BJ (cell line): ENCODE measurements around the gene MEIS2. TPM values are rescaled to one million over a fixed set of nuclear protein-coding genes. Genes with fewer than 3 reads are reported as not detected.

ENCODE experiments used
- CTCF ChIA-PET: fragments of 350-600 bp; formaldehyde crosslinking; extraction: SDS; loops from one replicate; lab custom pipeline; 2021; ENCODE audit warnings: antibody characterized with exemption, inconsistent platforms; lab: Yijun Ruan, JAX
- POLR2A ChIA-PET: fragments of 300-600 bp; sonication (Branson Sonifier 250); formaldehyde crosslinking; extraction: SDS; loops from one replicate; lab custom pipeline; 2021; ENCODE audit warnings: antibody characterized with exemption; lab: Charles Lee
- DNase-seq: peaks from one replicate; pipeline ENCODE4 v3.0.0-alpha.2; 2011; ENCODE audit warnings: low read depth
- H3K27me3 ChIP-seq: 2 replicates; pipeline ENCODE4 v1.6.0; 2011; ENCODE audit warnings: low read length; ENCODE audit not compliant: control insufficient read depth, insufficient read depth
- H3K36me3 ChIP-seq: 2 replicates; pipeline ENCODE4 v1.5.1; 2011; ENCODE audit warnings: low read length; ENCODE audit not compliant: control insufficient read depth, insufficient read depth
- H3K4me3 ChIP-seq: 2 replicates; pipeline ENCODE4 v1.5.1; 2011; ENCODE audit warnings: low read depth, mild to moderate bottlenecking, control low read depth, low read length
- CTCF ChIP-seq: IDR thresholded peaks from 2 replicates; pipeline ENCODE4 v1.5.1; 2011; ENCODE audit warnings: low read depth, mild to moderate bottlenecking, control low read depth, inconsistent platforms, low read length, moderate library complexity; ENCODE audit not compliant: insufficient read depth
- polyA plus RNA-seq: library from polyadenylated mRNA; depleted of rRNA; stranded (reverse); fragments of >200 nt; gene quantifications from 2 replicates; pipeline ENCODE4 v1.2.3, GENCODE V29; 2011

Gene MEIS2
- polyA plus RNA-seq, 1 experiment = 54.1 TPM

- no peak for DNase-seq
- Histone ChIP-seq H3K4me3 (no peak overlapping the region), H3K27me3 (no peaks in the 10 kb centered on the region), H3K36me3 (no peaks in the 10 kb centered on the region)
- CTCF ChIA-PET = interaction anchor here (0.7 to 3.7 kb wide), 19 partner anchors 9 to 1616 kb away, joined by 3 to 23 read pairs (median 4); no protein-coding TSS in a partner anchor
- TF ChIP-seq CTCF = peak; percentile 72
- POLR2A ChIA-PET = no interaction called here
Observed at GRCh38 chr15:37134699-37135131, 34.4 kb upstream of the MEIS2 start.

- TF ChIP-seq CTCF = no peak
- Histone ChIP-seq H3K4me3 (no peak overlapping the region), H3K36me3 (no peaks in the 10 kb centered on the region), H3K27me3 (no peaks in the 10 kb centered on the region)
- CTCF ChIA-PET = interaction anchor here (0.7 to 3.7 kb wide), 17 partner anchors 9 to 758 kb away, joined by 3 to 23 read pairs (median 4); no protein-coding TSS in a partner anchor
- no peak for DNase-seq
- POLR2A ChIA-PET = no interaction called here
Observed at GRCh38 chr15:37134244-37134643, 33.9 kb upstream of the MEIS2 start.

- Histone ChIP-seq H3K4me3 (no peak overlapping the region), H3K27me3 (no peaks in the 10 kb centered on the region), H3K36me3 (no peaks in the 10 kb centered on the region)
- POLR2A ChIA-PET = no interaction called here
- DNase-seq = peak; percentile 13
- CTCF ChIA-PET = interaction anchor here (0.6 to 3.7 kb wide), 10 partner anchors 10 to 493 kb away, joined by 3 to 23 read pairs (median 4); no protein-coding TSS in a partner anchor
- TF ChIP-seq CTCF = peak; percentile 37; the same call in 1 of the 2 replicates
Observed at GRCh38 chr15:37133602-37134001, 33.3 kb upstream of the MEIS2 start.

- no peak overlapping the region for H3K4me3 ChIP-seq
- ChIA-PET CTCF (interaction anchor here (1.5 to 3.7 kb wide), 2 partner anchors 11 to 250 kb away, joined by 7 to 23 read pairs; no protein-coding TSS in a partner anchor), POLR2A (no interaction called here)
- DNase-seq = no peak
- no peaks in the 10 kb centered on the region for H3K36me3 ChIP-seq
- TF ChIP-seq CTCF = no peak
- H3K27me3 ChIP-seq = no peaks in the 10 kb centered on the region
Observed at GRCh38 chr15:37132826-37133417, 32.6 kb upstream of the MEIS2 start.

- CTCF ChIA-PET = interaction anchor here (1.3 kb wide), 1 partner anchor 631 kb away, joined by 4 read pairs; no protein-coding TSS in a partner anchor
- no peak for DNase-seq
- POLR2A ChIA-PET = no interaction called here
- TF ChIP-seq CTCF = no peak
- Histone ChIP-seq H3K4me3 (no peak overlapping the region), H3K27me3 (no peaks in the 10 kb centered on the region), H3K36me3 (no peaks in the 10 kb centered on the region)
Observed at GRCh38 chr15:37131621-37132020, 31.3 kb upstream of the MEIS2 start.
